ENCODE measurements around the gene ZNF770. TPM values are rescaled to one million over a fixed set of nuclear protein-coding genes. Genes with fewer than 3 reads are reported as not detected.
A peak's percentile ranks its signal among the peaks of the same experiment; 100 is the strongest.

The ZNF770 gene
- total RNA-seq, result 29.3 and 30.3 TPM in 2 replicates
- 4.7 and 6.4 TPM in 2 replicates for polyA plus RNA-seq
- polyA plus RNA-seq (2011; cell fraction: cytosol; rRNA removed), result 6.8 and 7.2 TPM in 2 replicates
- 9.6 and 11.1 TPM in 2 replicates for polyA plus RNA-seq (2011; cell fraction: nucleus; rRNA removed)
- 10.8 and 17.6 TPM in 2 replicates for polyA plus RNA-seq (2012)
- polyA minus RNA-seq, result 23.2 and 25.7 TPM in 2 replicates
- 35.4 TPM for polyA minus RNA-seq (2011; cell fraction: cytosol; rRNA and poly(A)+ RNA removed)
- polyA minus RNA-seq (2011; cell fraction: nucleus; rRNA and poly(A)+ RNA removed), result 18.0 and 26.5 TPM in 2 replicates
- percentile 96 among the genes with signal in this experiment for Bru-seq, nascent RNA
- BruChase-seq, experiment 1, labeled RNA remaining after a 6-hour chase, result percentile 96 among the genes with signal in this experiment
- BruChase-seq, experiment 2, labeled RNA remaining after a 2-hour chase, result percentile 99 among the genes with signal in this experiment
- long read RNA-seq, full-length matches to known transcripts, result 4 of 11 reads
- long read RNA-seq, partial matches to known transcripts, result 0 of 11 reads
- long read RNA-seq, other reads (novel, unspliced or antisense), result 7 of 11 reads

DNA sequence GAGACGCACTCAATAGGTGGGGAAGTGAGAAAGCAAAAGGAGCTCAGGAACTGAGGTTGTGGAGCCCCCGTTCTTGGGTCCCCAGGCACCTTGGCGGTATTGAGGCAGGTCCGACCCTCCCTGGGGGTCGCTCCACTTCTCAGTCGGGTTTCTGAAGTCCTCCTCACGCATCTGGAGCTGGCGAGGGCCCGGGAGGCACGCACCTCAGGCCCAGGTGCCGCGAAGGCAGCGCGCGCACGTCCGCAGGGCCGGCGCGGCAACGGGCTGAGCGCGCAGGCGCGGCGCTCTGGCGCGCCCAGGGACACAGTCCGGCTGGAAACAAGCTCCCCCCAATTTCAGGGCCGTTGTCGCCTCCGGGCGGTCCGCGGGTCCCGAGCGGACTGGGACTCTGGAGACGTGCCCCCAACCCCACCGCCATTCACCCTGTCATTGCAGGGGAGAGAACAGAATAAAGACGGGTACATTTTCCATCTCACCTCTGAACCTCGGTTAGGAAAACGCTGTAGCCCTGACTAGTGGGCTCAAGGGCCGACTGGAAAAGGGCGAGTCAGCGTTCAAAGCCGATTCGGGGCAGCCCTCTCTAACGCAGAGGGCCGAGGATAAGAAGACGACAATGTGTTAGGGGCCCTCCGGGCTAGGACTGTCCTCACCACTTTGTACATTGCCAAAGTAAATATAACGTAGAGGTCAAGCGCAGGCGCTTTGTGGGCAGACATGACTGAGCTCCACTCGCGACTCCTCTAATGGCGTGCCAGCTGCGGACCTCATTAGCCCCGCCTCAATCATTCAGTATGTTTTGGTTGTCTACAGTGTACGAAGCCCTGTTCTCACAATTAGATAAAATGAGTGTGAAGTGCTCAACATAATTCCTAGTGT lies at the start of gene ZNF770:
ZNF770 (minus strand) TSS at position 261 of the 876 bp plus-strand sequence. CDS start 4,853 bp downstream, outside the sequence.
- peaks cover 0 to 2% of the 10 kb centered on the region in 2 experiments for H3K36me3 ChIP-seq (ENCODE audit: control insufficient read depth in 2 of 2, extremely low read depth in 1 of 2, insufficient read depth in 2 of 2, low read length in 2 of 2)
- intact Hi-C loops (cut with micrococcal nuclease), result loop anchor here (1.0 to 5.0 kb wide), 2 partner anchors 19 to 319 kb away; partner anchors contain the start of gene AQR
- H3K27ac ChIP-seq (ENCODE audit: insufficient read depth, low read depth, low read length), result peak within 1 kb of the TSS; percentile 90
- peaks cover 44% of the 10 kb centered on the region for H3K79me2 ChIP-seq (ENCODE audit: control insufficient read depth, insufficient read depth, low read length)
- peaks cover 0 to 4% of the 10 kb centered on the region in 2 experiments for H3K27me3 ChIP-seq (ENCODE audit: control insufficient read depth in 2 of 2, insufficient read depth in 2 of 2, low read length in 2 of 2)
- FAIRE-seq (peak; percentile 71), DNase-seq (ENCODE audit: low read depth, low spot score) (peak; percentile 82)
- no peak for TF ChIP-seq JUN (IDR thresholded peaks at IDR 0.05; ENCODE audit: borderline replicate concordance, insufficient read depth, insufficient read length, low read depth)
- TF ChIP-seq MAX (IDR thresholded peaks at IDR 0.05; ENCODE audit: insufficient read depth, insufficient read length), result no peak
- peak; percentile 81 for TF ChIP-seq POLR2AphosphoS5 (IDR thresholded peaks at IDR 0.05; ENCODE audit: insufficient read depth, low read depth, low read length)
- no peak for TF ChIP-seq CTCF (IDR thresholded peaks at IDR 0.05; ENCODE audit: extremely low read depth in 1 of 2, insufficient read depth in 1 of 2, low read depth in 1 of 2, low read length in 2 of 2)
- peak; percentile 2 for TF ChIP-seq MYC (IDR thresholded peaks at IDR 0.05; ENCODE audit: low read depth, low read length)
- TF ChIP-seq FOS (IDR thresholded peaks at IDR 0.05; ENCODE audit: borderline replicate concordance, insufficient read depth, low read length), result no peak
- TF ChIP-seq POLR2A (IDR thresholded peaks at IDR 0.05; ENCODE audit: low read depth, low read length), result peak; percentile 93
- TF ChIP-seq GATA2 (IDR thresholded peaks at IDR 0.05; ENCODE audit: insufficient read depth, insufficient read length, low read depth, low read length), result no peak
- no peak for TF ChIP-seq EZH2 (IDR thresholded peaks at IDR 0.05; ENCODE audit: borderline replicate concordance, low read depth, low read length, severe bottlenecking)
- H4K20me1 ChIP-seq (replicated peaks; ENCODE audit: control insufficient read depth, extremely low read depth, insufficient read depth, low read length), result no peaks in the 10 kb centered on the region
- H3K4me3 ChIP-seq (replicated peaks in 1 of 3; ENCODE audit: insufficient read depth in 1 of 3, low read depth in 1 of 3, low read length in 3 of 3), result peak within 1 kb of the TSS; percentile 70 to 95 (median 85)
- H3K9me1 ChIP-seq (replicated peaks; ENCODE audit: control insufficient read depth, extremely low read depth, insufficient read depth, low read length), result no peaks in the 10 kb centered on the region
- H2AFZ ChIP-seq (ENCODE audit: low read depth, low read length), result peak within 1 kb of the TSS; percentile 98
- ChIA-PET CTCF (interaction anchor here (0.5 to 4.2 kb wide), 9 partner anchors 10 to 1816 kb away, joined by 3 to 82 read pairs (median 3); partner anchors contain the start of gene AQR), POLR2A (interaction anchor here (1.0 to 3.3 kb wide), 2 partner anchors 19 to 293 kb away, joined by 3 to 30 read pairs; partner anchors contain the start of gene AQR)
- peak within 1 kb of the TSS; percentile 97 for H3K4me2 ChIP-seq (ENCODE audit: insufficient read depth, low read length)
- no peaks in the 10 kb centered on the region for H3K9me3 ChIP-seq (replicated peaks; ENCODE audit: control insufficient read depth, insufficient read depth, low read length)
- peaks cover 32% of the 10 kb centered on the region for H3K4me1 ChIP-seq (ENCODE audit: control insufficient read depth, extremely low read depth, insufficient read depth, low read length)
- dilution Hi-C loops (cut with MboI; ENCODE audit: extremely low pct_ligation_motif_present, low sequenced_read_pairs), result no loop called here
- peak within 1 kb of the TSS; percentile 99 for H3K9ac ChIP-seq (replicated peaks; ENCODE audit: extremely low read depth, insufficient read depth, low read length)
- TSS peak; percentile 82 for BruUV-seq (replicated peaks)
